ENCODE measurements around the gene MTHFD1L. TPM values are rescaled to one million over a fixed set of nuclear protein-coding genes. Genes with fewer than 3 reads are reported as not detected.

MTHFD1L gene
- total RNA-seq, 1 donor from 2014 or later, result 32.5 TPM

GRCh38 chr6:150915131-150915879 lies 49.8 kb downstream of the MTHFD1L start:
- no peaks in the 10 kb centered on the region for H3K27me3 Mint-ChIP-seq (ENCODE audit: insufficient read depth, low read depth)
- no peak for DNase-seq (ENCODE audit: low spot score)
- TF ChIP-seq CTCF (IDR thresholded peaks at IDR 0.05) (no peak), EZH2 (IDR thresholded peaks at IDR 0.05) (no peak)
- peaks cover 20% of the 10 kb centered on the region for H3K36me3 Mint-ChIP-seq
- no peak overlapping the region for H3K4me3 ChIP-seq
- no peaks in the 10 kb centered on the region for H3K9me3 ChIP-seq (ENCODE audit: low read depth)
- no peaks in the 10 kb centered on the region for H3K36me3 ChIP-seq
- no peaks in the 10 kb centered on the region for H3K27me3 ChIP-seq
- H3K9me3 Mint-ChIP-seq, result no peaks in the 10 kb centered on the region
- H3K4me1 Mint-ChIP-seq, result no peaks in the 10 kb centered on the region
- no peak overlapping the region for H3K4me2 ChIP-seq
- no peak overlapping the region for H3K27ac Mint-ChIP-seq
- H3K27ac ChIP-seq, result no peak overlapping the region
- no peaks in the 10 kb centered on the region for H3K79me2 ChIP-seq (ENCODE audit: low read depth)
- no peaks in the 10 kb centered on the region for H3K4me1 ChIP-seq
- H3F3A ChIP-seq (ENCODE audit: low read depth), result no peaks in the 10 kb centered on the region
- H3K9ac ChIP-seq, result no peak overlapping the region
- H3K4me3 Mint-ChIP-seq, result no peak overlapping the region
- H4K20me1 ChIP-seq (ENCODE audit: low read depth), result no peaks in the 10 kb centered on the region
- H2AFZ ChIP-seq (replicated peaks), result no peak overlapping the region

GRCh38 chr6:150915880-150916265 lies 50.4 kb downstream of the MTHFD1L start:
- no peak overlapping the region for H3K4me3 ChIP-seq
- DNase-seq (ENCODE audit: low spot score), result no peak
- no peak overlapping the region for H3K4me2 ChIP-seq
- H3K9me3 ChIP-seq (ENCODE audit: low read depth), result no peaks in the 10 kb centered on the region
- Mint-ChIP-seq H3K36me3 (peaks cover 17% of the 10 kb centered on the region), H3K9me3 (no peaks in the 10 kb centered on the region), H3K27ac (no peak overlapping the region), H3K4me3 (no peak overlapping the region), H3K27me3 (ENCODE audit: insufficient read depth, low read depth) (no peaks in the 10 kb centered on the region), H3K4me1 (no peaks in the 10 kb centered on the region)
- H3K4me1 ChIP-seq, result no peaks in the 10 kb centered on the region
- no peaks in the 10 kb centered on the region for H3F3A ChIP-seq (ENCODE audit: low read depth)
- no peaks in the 10 kb centered on the region for H3K36me3 ChIP-seq
- no peaks in the 10 kb centered on the region for H3K27me3 ChIP-seq
- no peak overlapping the region for H3K27ac ChIP-seq
- no peak overlapping the region for H2AFZ ChIP-seq (replicated peaks)
- H4K20me1 ChIP-seq (ENCODE audit: low read depth), result no peaks in the 10 kb centered on the region
- H3K79me2 ChIP-seq (ENCODE audit: low read depth), result no peaks in the 10 kb centered on the region
- TF ChIP-seq EZH2 (IDR thresholded peaks at IDR 0.05) (no peak), CTCF (IDR thresholded peaks at IDR 0.05) (no peak), EZH2phosphoT487 (IDR thresholded peaks at IDR 0.05) (no peak)
- H3K9ac ChIP-seq, result no peak overlapping the region

GRCh38 chr6:150919938-150920337 lies 54.4 kb downstream of the MTHFD1L start:
- H3K4me2 ChIP-seq, result no peak overlapping the region
- no peaks in the 10 kb centered on the region for H3K79me2 ChIP-seq (ENCODE audit: low read depth)
- peaks cover 15% of the 10 kb centered on the region for H3K36me3 Mint-ChIP-seq
- TF ChIP-seq EZH2 (IDR thresholded peaks at IDR 0.05) (no peak), CTCF (IDR thresholded peaks at IDR 0.05) (no peak), EZH2phosphoT487 (IDR thresholded peaks at IDR 0.05) (no peak)
- no peaks in the 10 kb centered on the region for H3K36me3 ChIP-seq
- H3K27ac ChIP-seq, result no peak overlapping the region
- no peaks in the 10 kb centered on the region for H3K27me3 Mint-ChIP-seq (ENCODE audit: insufficient read depth, low read depth)
- H3K27me3 ChIP-seq, result no peaks in the 10 kb centered on the region
- H2AFZ ChIP-seq (replicated peaks), result no peak overlapping the region
- H3K4me3 ChIP-seq, result no peak overlapping the region
- H3K27ac Mint-ChIP-seq, result no peak overlapping the region
- no peaks in the 10 kb centered on the region for H3K9me3 Mint-ChIP-seq
- H4K20me1 ChIP-seq (ENCODE audit: low read depth), result no peaks in the 10 kb centered on the region
- DNase-seq (ENCODE audit: low spot score), result no peak
- no peaks in the 10 kb centered on the region for H3K4me1 ChIP-seq
- no peaks in the 10 kb centered on the region for H3F3A ChIP-seq (ENCODE audit: low read depth)
- H3K4me1 Mint-ChIP-seq, result no peaks in the 10 kb centered on the region
- no peak overlapping the region for H3K9ac ChIP-seq
- H3K9me3 ChIP-seq (ENCODE audit: low read depth), result no peaks in the 10 kb centered on the region
- no peak overlapping the region for H3K4me3 Mint-ChIP-seq
